ENCODE results near the gene SSTR3.

SSTR3 gene

DNA sequence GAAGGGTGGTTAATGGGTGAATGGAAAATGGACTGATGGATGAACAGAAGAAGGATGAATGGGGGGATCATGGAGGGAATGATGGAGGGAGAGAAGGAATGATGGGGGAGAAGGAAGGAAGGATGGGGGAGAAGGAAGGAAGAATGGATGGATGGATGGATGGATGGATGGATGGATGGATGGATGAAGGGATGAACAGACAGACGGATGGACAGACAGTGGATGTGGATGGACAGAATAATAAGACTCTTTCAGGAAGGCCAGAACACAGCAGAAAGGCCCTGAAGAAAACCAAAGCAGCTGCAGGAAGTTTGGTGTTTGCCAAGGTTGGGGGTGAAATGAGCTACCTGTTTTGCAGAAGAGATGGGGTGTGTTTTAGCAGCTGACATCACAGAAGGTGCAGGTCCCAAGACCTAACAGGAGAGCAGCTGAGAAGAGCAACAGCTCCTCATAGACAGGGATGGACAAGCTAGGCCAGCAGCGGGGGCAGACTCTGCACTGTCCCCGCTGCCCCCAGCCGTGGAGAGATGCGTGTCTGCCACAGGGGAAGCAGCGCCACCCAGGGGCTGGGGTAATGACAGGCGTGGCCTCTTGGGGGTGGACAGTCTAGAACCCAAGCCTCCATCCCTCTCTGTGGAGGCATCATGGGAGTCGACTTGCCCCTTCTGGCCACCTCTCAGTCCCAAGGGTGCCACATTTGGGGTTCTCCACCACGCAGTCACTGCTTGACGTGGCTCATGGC, 42.2 kb downstream of the SSTR3 start:
- no peak for TF ChIP-seq CTCF (IDR thresholded peaks at IDR 0.05; ENCODE audit: low read depth, low read length)
- no peak overlapping the region for H3K4me3 ChIP-seq (ENCODE audit: low read depth, low read length)
- DNase-seq (ENCODE audit: low read depth, low spot score), result no peak
- in situ Hi-C loops (cut with HindIII; ENCODE audit: low sequenced_read_pairs), result no loop called here

- no peak for TF ChIP-seq CTCF (IDR thresholded peaks at IDR 0.05; ENCODE audit: low read depth, low read length)
- in situ Hi-C loops (cut with HindIII; ENCODE audit: low sequenced_read_pairs), result no loop called here
- H3K4me3 ChIP-seq (ENCODE audit: low read depth, low read length), result no peak overlapping the region
- no peak for DNase-seq (ENCODE audit: low read depth, low spot score)
Observed at GRCh38 chr22:37169406-37169805, 42.9 kb downstream of the SSTR3 start.

GRCh38 chr22:37167981-37168647, 44.2 kb downstream of the SSTR3 start:
- H3K4me3 ChIP-seq (ENCODE audit: low read depth, low read length), result no peak overlapping the region
- TF ChIP-seq CTCF (IDR thresholded peaks at IDR 0.05; ENCODE audit: low read depth, low read length), result no peak
- in situ Hi-C loops (cut with HindIII; ENCODE audit: low sequenced_read_pairs), result no loop called here
- no peak for DNase-seq (ENCODE audit: low read depth, low spot score)

DNA sequence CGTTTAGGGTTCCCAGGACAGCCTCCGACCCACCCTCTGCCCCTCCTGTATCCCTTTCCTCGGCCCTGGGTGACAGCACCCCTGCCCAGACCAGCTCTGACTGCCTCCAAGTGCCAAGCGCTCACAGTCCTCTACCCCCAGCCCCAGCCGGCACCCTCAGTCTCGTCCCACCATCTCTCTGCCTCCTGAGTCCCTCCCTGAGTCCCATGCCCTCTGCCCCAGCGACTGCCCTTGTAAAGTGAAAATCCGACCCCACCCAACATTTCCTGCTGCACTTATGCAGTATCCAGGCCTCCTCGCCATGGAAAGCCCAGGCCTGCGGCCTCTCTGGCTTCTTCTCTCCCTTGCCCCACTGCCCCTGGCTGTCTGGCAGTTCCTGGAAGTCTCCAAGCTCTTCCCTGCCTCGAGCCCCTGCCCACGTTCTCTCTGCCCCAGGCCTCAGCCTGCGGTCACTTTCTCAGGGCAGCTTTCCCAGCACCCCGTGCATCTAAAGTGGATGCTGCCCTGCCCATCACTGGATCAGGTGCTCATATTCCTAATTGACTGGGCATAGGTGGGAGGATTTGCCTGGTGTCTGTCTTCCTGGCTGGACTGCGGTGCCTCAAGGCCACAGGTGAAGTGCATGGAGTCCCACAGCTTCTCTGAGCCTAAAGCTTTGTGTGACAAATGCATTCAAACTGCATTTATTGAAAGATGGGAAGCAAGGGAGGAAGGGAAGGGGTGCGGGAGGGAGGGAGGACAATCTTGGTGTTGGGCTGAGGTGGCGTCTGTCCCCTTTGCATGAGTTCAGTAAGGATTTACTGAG, 44.9 kb downstream of the SSTR3 start:
- DNase-seq (ENCODE audit: low read depth, low spot score), result no peak
- H3K4me3 ChIP-seq (ENCODE audit: low read depth, low read length), result no peak overlapping the region
- in situ Hi-C loops (cut with HindIII; ENCODE audit: low sequenced_read_pairs), result no loop called here
- no peak for TF ChIP-seq CTCF (IDR thresholded peaks at IDR 0.05; ENCODE audit: low read depth, low read length)

DNA sequence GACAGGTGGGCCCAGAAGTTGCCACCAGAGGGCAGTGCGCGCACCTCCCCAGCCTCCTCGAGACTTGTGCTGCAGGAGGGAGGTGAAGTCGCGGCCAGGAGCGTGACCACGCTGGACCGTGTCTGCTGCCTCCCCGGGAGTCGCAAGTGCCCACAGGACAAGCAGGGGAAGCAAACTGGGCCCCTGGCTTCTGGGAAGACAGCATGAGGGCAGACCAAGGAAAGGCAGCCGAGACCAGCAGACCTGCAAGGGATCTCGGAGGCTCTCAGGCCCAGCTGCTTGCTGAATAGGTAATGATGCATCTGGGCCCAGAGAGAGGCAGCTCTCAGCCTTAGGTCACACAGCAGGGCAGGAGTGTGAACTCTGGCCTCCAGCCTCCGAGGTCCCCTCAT, 45.6 kb downstream of the SSTR3 start:
- peak; percentile 64 for DNase-seq (ENCODE audit: low read depth, low spot score)
- TF ChIP-seq CTCF (IDR thresholded peaks at IDR 0.05; ENCODE audit: low read depth, low read length), result peak; percentile 93
- no peak overlapping the region for H3K4me3 ChIP-seq (ENCODE audit: low read depth, low read length)
- in situ Hi-C loops (cut with HindIII; ENCODE audit: low sequenced_read_pairs), result no loop called here

GRCh38 chr22:37165940-37166674, 46.2 kb downstream of the SSTR3 start:
- DNase-seq (ENCODE audit: low read depth, low spot score), result no peak
- no peak for TF ChIP-seq CTCF (IDR thresholded peaks at IDR 0.05; ENCODE audit: low read depth, low read length)
- in situ Hi-C loops (cut with HindIII; ENCODE audit: low sequenced_read_pairs), result no loop called here
- H3K4me3 ChIP-seq (ENCODE audit: low read depth, low read length), result no peak overlapping the region

Measured in astrocyte of the spinal cord (primary cell).